Stimulated activated CD8-positive, alpha-beta memory T cell treated with anti-CD3 and anti-CD28 coated beads, Interleukin-7, amount 100 ng/mL, for 4 hours (primary cell): ENCODE results near the gene C1orf50.
"Not testable (repeated sequence)": the region's sequence is repeated elsewhere in the genome, so short reads cannot be mapped to it uniquely, and the experiment has no call there.

ENCODE experiments used
- DNase-seq, 2 donors: peaks; one replicate each; pipeline ENCODE4 v3.0.0-alpha.2; 2020; ENCODE audit warnings: low read depth in 2 of 2

The C1orf50 gene

GRCh38 chr1:42739753-42740700, 27.0 kb upstream of the C1orf50 start, which contains the start of gene CLDN19:
CLDN19 (minus strand) TSS chr1:42740236; CDS start chr1:42740063, 173 bp downstream.
- DNase-seq = no peak

- DNase-seq = no peak
Measured at GRCh38 chr1:42740851-42741580, 26.0 kb upstream of the C1orf50 start.

GRCh38 chr1:42741706-42742105, 25.3 kb upstream of the C1orf50 start:
- DNase-seq = no peak

DNA sequence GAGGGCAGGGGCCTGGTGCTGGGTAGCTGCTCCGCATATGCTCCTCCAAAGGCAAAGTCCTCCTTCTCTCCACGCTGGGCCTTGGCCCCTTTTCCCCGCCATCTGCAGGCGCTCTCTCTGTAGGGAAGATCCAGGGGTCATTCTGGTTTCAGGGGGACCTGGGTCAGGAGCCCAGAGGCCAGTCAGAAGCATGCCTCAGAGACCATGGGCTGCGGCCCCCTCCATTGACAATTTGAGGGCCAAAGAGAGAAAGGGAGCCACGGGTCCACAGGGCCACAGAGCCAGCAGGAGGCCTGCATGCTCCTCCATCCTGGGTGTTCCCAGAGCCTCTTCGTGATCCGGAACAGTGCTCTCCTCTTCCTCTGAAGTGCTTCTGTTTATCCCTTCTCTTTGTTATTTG, 24.9 kb upstream of the C1orf50 start:
- no peak for DNase-seq

DNA sequence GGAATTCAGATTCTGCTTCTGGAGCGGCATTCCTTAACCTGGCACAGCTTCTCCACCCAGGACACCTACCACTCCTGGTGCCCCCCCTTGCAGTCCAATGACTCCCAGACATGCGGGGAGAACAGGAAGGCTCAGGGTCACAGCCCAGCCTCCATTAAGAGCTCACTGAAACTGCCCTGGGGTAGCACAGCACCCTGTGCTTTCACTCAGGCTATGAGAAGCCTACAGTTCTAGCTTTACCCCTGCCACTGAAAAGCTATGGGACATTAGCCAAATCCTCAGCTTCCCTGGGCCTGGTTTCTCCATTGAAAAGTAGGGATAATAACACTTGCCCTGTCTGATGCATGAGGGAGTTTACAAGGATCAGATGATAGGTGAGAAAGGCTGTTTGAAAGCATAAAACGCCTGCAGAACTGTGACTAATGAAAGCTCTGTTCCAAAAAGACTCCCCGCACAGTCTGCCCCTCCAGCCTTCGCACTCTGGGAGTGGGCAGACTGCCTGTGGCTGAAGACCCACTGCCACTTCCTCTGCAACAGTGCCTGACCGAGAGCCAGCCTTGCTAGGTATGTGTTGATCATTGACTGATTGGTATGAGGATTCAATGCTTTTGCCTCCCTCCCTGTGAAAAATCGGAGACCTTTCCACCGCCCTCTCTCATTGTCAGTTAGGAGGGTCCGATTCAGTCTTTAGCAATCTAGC, 24.3 kb upstream of the C1orf50 start:
- no peak for DNase-seq

GRCh38 chr1:42743317-42744147, 23.5 kb upstream of the C1orf50 start:
- no peak for DNase-seq

DNA sequence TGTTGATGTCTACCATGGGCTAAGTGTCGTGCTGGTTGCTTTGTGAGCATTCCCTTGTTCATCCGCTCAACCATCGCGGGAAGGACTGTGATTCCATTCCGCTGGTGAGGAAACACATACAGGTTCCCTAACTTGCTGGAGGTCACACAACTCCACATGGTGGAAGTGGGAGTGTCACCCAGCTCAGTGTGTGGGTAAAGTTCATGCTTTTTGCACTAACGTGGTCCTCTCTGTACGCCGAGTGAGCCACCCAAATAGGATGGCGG, 23.0 kb upstream of the C1orf50 start:
- no peak for DNase-seq

DNA sequence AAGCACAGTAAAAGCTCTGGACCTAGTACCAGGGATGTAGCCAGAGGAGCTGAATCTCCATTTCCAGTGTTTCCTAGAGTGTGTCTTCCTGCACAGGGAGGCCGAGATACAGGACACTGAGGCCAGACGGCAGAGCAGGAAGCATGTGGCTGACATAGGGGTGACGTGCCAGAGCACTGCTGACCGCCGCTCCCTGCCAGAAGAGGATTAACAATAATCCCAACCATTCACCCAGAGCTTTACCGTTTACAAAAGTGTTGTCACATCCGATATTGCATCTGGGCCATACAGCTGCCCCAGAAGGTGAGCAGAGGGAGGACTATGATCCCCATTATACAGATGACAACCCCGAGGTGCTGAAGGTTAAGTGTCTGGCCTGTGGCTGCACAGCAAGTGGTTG, 21.2 kb upstream of the C1orf50 start:
- no peak for DNase-seq

DNA sequence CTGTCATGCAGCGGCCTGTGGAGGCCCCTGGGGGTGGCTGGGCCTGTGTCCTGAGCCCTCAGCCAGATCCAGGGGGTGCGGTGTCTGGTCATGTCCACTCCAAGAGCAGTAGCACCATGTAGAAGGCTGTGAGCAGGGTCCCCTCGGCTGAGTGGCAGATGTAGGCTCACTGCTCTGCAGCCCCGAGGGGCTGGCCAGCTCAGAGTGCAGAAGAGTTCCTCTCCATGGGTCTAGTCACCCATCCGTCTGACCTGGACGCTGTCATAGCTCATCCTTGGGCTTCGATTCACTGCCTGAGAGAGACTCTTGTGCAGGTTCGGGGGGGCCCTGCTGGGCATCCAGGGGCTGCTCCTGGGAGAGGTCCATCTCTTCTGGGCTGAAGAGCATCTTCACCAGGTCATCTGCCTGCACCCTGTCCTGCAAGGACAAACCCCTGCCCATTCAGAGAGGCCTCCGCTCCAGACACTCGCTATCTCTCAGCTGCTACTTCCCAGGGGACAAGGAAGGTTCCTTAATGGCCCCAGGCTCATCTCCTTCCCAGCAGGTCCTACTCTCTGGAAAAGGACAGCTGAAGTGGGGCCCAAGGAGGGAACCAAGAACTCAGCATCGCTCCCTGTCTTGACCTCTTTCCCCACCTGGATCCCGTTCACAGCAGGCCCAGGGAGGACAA, 20.5 kb upstream of the C1orf50 start:
- no peak for DNase-seq

GRCh38 chr1:42747125-42747524, 19.9 kb upstream of the C1orf50 start:
- DNase-seq = peak in 1 of 2 donors; percentile 15

GRCh38 chr1:42748021-42748420, 19.0 kb upstream of the C1orf50 start:
- DNase-seq = no peak

GRCh38 chr1:42748461-42749410, 18.3 kb upstream of the C1orf50 start:
- DNase-seq = no peak

DNA sequence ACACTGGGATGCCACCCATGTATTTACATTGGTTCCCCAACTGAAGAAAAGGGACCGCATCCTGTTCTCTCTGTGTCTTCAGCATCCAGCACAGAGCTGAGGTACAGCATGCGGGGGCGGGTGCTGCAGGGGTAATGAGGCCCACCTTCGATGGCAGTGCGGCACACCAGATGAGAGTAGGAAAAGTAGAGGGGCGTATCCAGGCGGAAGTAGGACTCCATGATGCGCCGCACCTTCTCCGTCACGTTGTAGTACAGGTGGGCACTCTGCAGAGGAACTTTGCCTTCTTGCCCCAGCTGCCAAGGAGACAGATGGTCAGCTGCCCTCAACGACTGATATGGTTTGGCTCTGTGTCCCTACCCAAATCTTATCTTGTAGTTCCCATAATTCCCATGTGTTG, 17.0 kb upstream of the C1orf50 start:
- DNase-seq = no peak

DNA sequence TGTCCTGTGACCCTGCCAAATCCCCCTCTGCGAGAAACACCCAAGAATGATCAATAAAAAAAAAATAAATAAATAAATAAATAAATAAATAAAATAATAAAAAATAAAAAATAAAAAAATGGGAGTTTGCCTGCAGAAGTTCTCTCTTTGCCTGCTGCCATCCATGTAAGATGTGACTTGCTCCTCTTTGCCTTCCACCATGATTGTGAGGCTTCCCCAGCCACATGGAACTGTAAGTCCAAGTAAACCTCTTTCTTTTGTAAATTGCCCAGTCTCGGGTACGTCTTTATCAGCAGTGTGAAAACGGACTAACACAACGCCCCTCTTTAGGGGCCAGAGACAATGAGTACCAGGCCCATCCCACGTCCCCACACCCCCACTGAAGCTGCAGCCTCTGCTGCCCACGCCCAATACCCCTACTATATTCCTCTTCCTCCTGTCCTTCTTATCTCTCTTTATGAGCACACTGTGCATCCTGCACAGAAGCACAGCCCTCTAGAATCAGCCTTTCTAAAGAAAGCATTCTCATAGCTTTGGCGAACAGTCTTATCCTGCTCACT, 15.5 kb upstream of the C1orf50 start:
- DNase-seq = not testable (repeated sequence)

DNA sequence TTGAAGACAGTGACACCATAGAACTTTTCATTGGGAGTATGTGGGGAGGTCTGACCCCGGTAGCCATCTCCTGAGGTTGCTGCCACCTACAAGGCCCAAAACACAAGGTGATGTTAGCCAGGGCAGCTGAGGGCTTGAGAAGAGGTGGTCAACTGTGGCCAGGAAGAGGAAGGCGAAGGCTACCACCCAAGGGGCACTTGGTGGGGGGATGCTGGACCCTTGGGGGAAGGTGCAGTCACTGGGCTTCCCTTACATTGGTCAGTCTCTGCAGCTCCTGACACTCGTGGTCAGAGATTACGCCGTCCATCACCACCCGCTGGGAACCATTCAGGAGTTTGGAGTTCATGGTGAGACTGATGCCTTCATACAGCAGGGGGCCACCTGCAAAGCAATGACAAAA, 14.8 kb upstream of the C1orf50 start:
- no peak for DNase-seq

DNA sequence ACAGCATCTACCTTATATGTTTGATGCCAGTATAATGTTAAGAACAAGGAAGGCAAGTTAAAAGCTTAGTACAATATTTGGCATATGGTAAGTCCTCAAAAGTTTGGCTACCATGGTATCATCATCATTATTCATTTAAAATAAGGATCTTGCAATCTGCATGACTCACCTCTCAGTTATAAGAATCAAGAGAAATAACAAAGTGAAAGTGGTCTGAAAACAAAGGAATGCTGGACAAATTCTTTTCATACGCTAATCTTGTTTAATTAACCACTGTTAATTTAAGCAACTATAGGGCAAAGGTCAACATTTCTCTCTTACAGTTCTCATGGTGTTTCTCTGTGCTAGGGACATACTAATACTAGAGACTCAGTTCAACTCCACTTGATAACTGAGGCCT, 14.0 kb upstream of the C1orf50 start:
- DNase-seq = no peak

DNA sequence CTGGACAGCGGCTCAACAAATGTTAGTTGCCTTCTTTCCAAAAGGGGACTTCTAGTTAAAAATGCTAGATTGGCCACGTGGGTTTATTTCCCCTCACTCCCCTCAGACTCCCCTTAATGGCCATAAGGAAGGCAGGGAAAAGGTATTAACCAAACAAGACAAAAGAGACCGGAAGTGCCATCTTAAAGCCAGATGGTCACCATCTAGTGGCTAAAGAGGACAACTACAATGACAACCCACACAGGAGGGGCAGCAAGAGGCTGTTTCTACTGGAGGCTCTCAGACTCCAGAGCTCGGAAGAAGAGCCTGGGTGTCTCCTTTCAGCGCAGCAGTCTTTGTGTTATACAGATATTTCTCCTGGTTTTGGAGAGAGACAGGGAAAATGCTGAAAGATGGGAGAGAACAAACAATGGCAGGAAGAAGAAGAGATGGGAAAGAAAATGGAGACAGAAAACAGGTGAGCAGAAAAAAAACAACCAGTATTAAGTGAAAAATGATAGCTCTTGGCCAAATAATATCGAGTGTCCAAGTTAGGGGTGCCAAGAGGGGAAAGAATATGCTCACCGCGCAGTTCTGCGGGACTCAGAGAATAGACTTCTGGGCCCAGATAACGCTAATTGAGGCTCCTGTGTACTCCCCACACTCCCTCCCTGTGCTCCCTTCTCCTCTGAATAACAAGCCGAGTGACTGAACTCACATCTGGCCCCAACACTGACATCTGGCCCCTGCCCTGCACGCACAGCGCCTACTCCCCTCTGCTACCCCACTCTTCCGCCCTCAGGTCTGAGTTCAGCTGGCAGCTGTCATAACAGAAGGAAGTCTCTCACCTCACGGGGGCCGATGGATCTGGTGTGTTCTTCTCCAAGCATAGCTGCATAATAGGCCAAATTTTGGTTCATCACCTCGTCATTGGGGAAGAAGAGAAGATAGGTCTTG, 9.8 kb upstream of the C1orf50 start:
- no peak for DNase-seq

DNA sequence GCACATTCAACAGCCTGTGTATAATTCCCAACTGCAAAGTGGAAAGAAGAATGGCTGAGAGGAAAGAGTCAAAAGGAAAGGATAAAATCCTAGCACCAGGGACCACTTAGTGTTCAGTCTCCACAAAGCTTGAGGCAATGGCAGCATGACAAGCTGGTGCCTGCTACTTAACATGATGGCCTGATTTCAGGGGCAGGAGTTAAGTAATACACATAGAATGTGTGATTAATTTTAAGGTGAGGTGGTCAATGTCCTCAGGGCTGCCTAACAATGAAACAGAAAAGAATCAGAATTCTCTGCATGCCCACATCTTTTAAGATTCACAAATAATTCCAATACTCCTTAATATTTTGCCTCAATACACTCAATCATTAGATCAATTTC, 9.2 kb upstream of the C1orf50 start:
- DNase-seq = no peak

GRCh38 chr1:42758641-42759040, 8.4 kb upstream of the C1orf50 start:
- DNase-seq = no peak
